Stimulated activated naive CD4-positive, alpha-beta T cell treated with Interleukin-2 at 50 U/mL for 16 hours (primary cell): ENCODE measurements around the gene ZNF93.
A peak's percentile ranks its signal among the peaks of the same experiment; 100 is the strongest.
"Not testable (repeated sequence)": the region's sequence is repeated elsewhere in the genome, so short reads cannot be mapped to it uniquely, and the experiment has no call there.

Experiments used
- DNase-seq: peaks from one replicate; lab custom pipeline; 2025; lab: John Stamatoyannopoulos, UW

Gene ZNF93

GRCh38 chr19:19938449-19938848 is 37.7 kb downstream of the ZNF93 start:
- no peak for DNase-seq

- DNase-seq = no peak
These were observed 43.3 kb downstream of the ZNF93 start for GRCh38 chr19:19943848-19944582.

GRCh38 chr19:19944583-19944880 is 43.8 kb downstream of the ZNF93 start:
- no peak for DNase-seq

- no peak for DNase-seq
These were observed 45.5 kb downstream of the ZNF93 start for GRCh38 chr19:19946226-19946625.

GRCh38 chr19:19948800-19949199 is 48.1 kb downstream of the ZNF93 start:
- no peak for DNase-seq

DNA sequence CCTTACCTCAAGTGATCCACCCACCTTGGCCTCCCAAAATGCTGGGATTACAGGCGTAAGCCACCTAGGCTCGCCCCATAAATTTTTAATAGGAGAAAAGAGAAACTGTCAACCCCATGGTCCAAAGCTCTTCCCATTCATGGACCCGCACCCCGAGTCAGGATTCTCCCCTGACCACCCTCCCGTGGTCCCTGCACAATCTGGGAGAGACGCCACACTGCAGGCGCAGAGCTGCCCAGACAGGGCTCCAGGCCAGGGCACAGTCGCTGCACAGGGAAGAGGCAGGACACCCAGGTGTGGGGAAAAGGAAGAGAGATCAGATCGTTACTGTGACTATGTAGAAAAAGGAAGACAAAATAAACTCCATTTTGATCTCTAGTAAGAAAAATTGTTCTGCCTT is 54.5 kb downstream of the ZNF93 start:
- no peak for DNase-seq

- no peak for DNase-seq
These were observed 55.8 kb downstream of the ZNF93 start for GRCh38 chr19:19956434-19957075.

- DNase-seq = not testable (repeated sequence)
These were observed 57.0 kb downstream of the ZNF93 start for GRCh38 chr19:19957766-19958165.

DNA sequence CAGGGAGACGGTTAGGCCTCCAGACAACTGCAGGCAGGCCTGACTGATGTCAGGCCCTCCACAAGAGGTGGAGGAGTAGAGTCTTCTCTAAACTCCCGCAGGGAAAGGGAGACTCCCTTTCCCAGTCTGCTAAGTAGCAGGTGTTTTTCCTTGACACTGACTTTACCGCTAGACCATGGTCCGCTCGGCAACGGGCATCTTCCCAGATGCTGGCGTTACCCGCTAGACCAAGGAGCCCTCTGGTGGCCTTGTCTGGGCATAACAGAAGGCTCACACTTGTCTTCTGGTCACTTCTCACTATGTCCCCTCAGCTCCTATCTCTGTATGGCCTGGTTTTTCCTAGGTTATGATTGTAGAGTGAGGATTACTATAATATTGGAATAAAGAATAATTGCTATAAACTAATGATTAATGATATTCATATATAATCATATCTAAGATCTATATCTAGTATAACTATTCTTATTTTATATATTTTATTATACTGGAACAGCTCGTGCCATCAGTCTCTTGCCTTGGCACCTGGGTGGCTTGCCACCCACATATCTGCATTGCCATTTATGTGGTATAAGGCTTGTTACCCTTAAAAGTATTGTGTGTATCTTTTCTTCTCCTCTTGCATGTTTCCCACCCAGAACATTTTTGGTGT is 58.5 kb downstream of the ZNF93 start:
- DNase-seq = peak; percentile 48

- DNase-seq = no peak
These were observed 63.7 kb downstream of the ZNF93 start for GRCh38 chr19:19964416-19964815.

GRCh38 chr19:19966126-19966525 is 65.4 kb downstream of the ZNF93 start:
- DNase-seq = not testable (repeated sequence)

DNA sequence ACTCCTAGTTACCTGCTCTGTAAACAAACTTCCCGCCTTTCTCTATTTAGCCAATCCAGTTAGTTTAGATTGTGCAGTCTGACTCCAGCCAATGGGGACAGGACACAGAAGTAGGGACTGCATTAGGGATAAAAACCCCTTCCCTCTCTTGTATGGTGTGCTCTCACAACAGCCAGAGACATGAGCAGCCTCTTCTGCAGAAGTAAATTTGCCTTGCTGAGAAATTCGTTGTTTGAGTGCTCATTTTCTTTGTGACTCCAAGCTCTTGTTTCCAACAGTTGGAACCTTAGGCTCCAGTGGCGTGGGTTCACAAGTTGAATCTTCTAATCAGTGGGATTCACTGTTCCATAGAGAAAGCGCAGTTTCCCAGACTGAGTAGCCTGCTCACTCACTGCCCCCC is 66.1 kb downstream of the ZNF93 start:
- no peak for DNase-seq
